Activated CD8-positive, alpha-beta memory T cell treated with anti-CD3 and anti-CD28 coated beads, Interleukin-2, amount 50 U/mL, for 1 hour (primary cell): ENCODE measurements around the gene NASP.

Source experiments
- DNase-seq: peaks from one replicate; pipeline ENCODE4 v3.0.0-alpha.2; 2020; ENCODE audit errors: extremely low read depth

Gene NASP

DNA sequence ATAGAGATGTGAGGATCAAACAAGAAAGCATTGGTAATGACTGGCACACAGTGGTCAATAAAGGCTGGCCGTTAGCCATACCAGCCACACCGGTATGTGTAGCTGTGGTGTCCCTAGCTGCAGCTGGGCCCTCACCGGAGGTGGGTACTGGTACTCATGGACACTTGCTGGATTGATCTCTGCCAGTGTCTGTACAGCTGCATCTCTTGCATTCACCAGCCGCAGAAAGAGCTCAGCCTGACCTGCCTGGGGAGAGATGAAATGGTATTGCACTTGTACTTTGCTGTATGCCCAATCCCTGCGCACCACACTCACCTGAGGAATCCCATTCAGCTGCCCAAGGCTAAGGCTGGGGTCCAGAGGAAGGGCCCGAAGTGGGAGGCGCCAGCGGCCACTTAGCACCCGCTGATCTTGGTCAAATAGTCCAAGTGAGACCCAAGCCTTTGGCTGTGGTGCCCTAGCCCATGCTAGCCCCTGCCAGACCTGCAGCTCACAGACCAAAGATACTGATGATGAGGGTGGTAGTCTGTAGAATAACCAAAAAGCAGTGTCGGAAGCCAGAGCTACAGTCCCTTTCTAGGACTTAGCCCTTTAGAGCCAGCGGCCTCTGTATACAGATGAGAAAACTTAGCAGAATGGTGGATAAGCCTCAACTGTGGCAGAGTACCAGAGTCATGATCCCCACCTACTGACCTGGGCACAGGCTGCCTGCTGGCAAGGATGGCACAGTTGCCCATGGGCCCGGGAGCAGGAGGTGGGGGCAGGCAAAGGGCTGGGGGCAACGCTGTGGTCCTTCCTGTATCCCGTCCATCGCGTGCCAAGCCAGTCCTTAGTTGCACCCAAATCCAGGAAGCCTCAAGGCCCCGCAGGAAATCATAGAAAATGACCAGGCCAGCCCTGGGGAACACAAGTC is 37.0 kb downstream of the NASP start:
- no peak for DNase-seq

DNA sequence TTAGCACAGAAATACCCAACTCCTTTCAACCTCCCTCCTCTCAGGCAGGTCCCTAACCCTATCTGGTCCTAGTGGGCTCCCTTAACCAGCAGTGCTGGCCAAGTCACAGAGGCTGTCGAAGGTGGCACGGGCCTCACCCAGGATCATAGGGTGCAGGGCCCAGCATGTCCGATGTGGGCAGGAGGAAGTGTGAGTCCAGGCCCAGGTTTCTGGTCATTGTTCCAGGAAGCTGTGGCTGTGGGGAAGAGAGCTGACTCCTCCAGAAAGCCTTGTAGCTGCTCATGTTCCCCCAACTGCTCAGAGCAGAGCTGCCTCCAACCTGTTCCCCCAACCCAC is 37.6 kb downstream of the NASP start:
- no peak for DNase-seq

DNA sequence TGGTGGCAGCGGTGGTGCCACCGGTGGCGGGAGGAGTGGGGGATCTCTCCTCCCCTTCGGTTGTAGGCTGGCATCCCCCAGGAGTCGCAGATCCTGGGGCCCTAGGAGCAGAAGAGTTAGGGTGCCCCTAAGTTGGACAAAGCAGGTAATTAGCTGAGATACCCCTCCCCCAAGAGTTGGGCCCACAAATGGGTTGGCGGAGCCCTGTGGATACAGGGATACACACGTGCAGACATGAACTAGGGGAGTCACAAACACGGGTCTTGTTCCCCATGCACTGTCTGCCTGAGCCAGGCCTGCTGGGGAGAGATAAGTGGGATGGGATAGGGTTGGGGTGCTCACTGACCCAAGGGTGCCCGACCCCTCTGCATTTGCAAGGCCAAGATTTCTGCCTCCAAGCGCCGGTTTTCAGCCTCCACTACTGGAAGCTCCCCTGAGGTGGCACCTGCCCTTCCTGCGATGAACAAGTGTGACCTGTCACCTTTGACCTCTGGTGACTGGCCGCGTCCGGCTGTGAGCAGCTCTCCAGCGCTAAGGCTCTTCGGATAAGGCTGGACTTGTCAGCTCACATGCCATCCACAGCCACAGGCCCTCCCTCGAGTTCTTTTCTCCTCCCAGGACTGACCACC is 38.2 kb downstream of the NASP start:
- no peak for DNase-seq

DNA sequence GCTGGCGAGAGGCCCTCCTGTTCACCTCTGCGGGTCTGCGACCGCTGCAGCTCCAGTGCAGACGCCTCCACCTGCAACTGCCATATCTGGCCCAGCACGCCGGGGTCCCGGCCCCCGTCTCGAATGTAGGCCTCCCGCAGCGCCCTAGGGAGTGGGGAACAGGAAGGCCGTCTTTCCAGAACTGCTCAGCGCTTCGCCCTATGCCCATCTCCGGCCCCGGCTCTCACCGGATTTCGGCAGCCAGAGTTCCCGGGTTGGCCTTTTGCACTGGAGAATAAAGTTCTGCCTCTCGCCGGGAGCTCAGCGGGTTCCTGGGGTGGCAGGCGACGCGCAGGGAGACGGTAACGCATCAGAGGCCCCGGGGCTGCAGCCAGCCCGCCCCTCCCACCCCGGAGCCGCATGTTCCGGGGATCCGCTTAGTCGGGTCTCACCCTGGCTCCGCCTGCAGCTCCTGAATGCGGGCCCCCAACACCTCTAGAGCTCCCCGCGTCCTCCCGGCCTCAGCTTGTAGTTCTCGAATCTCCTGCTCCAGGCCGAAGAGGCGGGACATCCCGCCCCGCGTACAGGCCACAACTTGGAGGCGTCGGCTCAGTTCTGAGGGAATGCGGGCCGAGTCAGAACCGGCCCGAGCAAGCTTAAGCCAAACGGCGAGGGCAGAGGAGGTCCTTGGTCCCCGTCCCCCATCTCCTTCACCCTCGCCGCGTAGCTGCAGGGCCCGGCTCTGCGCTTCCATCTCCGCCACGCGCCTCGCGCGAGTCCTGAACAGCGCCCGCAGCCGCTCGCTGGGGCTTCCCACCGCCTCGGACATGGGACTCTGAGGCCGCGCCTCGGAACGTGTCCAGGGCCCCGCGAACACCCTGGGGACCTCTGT is 38.9 kb downstream of the NASP start:
- no peak for DNase-seq

DNA sequence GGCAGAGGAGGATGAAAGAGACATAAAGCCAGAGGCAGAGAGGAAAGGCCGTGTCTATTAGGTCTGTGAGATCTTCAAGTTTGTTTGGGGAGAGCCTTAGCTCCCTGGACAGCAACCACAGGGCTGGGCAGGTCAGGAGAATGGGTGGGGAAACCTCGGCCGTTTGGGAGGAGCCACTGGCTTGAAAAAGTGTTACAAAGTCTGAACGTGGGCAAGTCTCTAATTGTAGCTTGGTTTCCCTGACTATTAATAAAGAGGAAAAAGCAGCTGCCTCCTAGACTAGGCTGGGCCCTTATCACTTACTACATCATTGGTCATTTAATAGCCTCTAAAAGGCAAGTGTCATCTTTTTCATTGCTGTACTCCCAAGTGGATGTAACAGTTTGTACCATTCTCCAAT is 40.1 kb downstream of the NASP start, which contains the start of gene CCDC17:
CCDC17 (minus strand) TSS at position 83 of the 400 bp plus-strand sequence. CDS start 145 bp downstream, outside the sequence.
- DNase-seq, result no peak

DNA sequence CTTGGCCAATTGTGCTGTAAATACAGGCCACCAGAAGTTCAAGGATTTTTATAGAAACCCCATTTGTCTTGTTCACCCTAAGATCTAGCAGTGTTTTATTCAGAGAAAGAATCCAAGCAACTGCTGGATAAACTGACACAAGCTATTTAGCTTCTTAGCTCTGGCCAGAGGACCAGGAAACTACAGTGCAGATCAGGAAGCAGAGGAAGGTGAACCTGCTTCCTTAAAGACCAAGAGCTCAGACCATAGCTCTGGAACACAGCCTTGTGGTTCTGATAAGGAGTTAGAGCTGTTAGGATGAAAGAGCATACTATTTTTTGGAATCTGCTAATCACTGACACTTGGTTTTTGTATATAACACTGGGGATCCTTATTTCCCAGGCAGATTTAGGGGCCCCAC is 45.2 kb downstream of the NASP start:
- DNase-seq, result no peak

DNA sequence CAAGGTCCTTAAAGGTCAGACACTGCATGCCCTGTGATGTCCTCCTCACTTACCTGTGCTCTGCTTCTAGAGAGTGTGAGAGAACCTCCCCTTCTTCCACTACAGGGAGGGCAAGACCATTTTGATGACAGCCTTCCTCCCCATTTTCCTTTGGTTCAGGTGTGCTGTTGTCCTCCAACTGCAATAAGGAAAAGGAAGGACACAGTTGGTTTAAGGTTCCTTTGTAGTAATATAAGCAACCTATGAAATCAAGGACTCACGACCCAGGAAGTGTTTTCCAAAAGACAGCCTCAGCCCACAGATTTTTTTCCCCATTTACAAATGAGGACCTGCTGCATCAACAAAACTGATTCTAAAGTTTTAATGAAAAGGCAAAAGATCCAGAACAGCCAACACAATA is 46.6 kb downstream of the NASP start:
- DNase-seq, result no peak

DNA sequence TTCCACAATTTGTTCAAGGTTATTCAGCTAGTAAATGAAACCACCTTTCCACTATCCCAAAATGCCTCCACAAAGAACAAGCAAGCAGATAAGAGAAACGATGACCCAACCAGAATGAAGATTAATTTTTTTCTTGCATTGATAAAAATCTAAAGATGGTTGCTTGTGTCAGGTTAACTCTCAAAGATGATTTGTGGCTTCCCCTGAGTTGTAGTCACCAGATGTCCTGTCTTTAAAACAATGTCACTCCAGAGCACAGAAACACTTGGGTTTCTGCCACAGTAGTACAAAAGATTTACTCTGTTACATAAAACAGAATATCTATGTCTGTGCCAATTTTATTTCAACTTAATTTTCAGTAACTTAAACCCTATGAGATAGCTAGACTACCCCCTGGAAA is 51.4 kb downstream of the NASP start:
- DNase-seq, result no peak

DNA sequence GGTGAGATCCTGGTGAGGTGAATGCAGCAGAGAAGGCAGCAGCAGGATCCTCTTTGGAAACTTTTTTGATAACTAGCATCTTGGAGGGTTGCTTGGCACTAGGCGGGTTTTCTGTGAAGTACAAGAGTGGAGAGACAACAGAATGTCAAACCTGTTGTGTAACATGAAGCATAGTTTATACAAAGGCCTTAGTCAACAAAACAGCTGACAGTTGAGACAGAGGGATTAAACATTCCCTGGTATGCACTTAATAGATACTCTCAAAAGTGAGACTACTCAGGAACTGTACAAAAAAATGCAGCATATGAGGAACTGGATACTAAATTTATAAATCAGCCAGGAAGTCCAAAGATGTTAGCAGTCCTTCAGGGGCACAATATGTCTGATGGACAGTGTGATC is 56.5 kb downstream of the NASP start:
- no peak for DNase-seq

DNA sequence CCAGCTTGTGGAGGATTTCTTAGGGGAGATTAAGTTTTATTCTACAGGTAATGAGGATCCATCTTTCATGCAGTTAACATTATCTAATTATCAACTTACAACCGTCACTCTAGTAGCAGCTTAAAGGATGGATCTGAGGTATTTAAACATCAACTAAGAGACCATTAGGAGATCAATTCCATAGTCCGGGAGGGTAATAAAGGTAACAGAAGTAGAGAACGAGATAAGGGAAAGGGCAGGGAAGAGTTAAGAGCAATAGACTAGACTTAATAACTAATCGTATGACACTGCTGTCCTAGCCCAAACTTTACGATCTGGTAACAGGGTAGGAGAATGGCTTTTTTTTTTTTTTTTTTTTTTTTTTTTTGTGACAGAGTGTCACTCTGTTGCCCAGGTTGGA is 59.5 kb downstream of the NASP start:
- no peak for DNase-seq

DNA sequence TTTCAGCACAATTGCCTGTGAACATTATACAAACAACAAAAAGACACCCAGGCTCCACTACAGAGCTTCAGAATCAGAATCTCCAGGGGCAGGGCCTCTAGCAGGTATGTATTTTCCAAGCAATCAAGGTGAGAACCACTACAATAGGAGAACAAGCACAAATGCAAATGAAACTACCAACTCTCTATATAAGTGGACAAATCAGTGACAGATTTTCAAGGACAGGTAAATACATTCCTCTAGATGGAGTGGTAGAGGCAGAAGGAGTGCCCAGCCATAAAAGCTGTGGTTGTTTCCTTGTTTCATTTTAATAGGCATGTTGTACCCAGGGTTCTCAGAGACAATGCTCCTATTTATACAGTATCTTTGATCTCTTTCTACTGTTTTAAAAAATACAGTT is 60.1 kb downstream of the NASP start:
- DNase-seq, result no peak

DNA sequence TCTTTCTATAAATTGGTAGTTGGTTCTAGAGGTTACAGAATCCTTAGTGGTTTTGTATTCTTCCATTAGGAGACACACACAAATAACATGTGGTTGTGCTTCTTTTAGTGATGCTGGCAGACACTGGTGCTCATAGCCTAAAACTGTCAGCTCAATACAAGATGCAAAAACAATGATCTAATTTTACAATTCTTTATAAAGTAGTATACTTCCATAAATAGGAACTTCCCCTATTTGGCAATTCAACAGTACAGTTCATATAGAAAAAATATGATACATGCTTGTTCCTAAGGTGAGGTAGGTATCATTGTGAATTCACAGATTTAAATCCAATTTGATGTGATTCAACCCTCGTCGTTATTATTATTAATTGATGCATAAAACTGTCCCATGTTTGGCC is 60.8 kb downstream of the NASP start:
- DNase-seq, result no peak

DNA sequence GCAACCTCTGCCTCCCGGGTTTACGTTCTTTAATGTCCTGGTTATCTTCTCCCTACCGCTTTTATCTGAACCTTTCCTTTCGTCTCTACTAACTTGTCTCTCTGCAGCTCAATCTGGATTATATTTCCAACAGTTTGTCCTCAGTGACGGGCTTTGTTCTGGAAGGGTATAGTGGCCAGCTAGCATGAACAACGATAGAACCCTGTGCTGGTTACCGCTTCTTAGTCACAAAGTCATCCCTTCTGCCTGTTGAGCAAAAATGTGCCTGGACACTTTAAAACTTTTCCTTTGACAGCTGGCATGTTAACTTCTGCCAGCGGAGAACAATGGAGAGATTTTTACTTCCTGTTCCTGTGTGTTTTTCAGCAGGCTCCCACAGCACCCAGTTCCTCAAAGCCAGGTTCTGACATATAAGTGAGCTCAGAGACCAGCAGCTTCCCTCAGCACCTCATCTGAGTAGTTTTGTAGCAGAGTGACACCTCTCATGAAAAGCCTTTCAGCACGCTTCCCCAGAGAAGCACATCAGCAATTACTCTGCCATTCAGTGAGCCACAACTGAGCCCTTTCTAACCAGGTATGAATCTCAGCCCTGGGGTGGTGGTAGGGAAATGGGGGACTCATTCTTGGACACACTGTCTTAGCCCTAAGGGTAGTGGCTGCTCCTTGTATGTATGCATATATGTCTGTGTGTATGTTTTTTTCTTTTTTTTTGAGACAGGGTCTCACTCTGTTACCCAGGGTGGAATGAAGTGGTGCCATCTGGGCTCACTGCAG is 63.6 kb downstream of the NASP start:
- DNase-seq, result no peak

DNA sequence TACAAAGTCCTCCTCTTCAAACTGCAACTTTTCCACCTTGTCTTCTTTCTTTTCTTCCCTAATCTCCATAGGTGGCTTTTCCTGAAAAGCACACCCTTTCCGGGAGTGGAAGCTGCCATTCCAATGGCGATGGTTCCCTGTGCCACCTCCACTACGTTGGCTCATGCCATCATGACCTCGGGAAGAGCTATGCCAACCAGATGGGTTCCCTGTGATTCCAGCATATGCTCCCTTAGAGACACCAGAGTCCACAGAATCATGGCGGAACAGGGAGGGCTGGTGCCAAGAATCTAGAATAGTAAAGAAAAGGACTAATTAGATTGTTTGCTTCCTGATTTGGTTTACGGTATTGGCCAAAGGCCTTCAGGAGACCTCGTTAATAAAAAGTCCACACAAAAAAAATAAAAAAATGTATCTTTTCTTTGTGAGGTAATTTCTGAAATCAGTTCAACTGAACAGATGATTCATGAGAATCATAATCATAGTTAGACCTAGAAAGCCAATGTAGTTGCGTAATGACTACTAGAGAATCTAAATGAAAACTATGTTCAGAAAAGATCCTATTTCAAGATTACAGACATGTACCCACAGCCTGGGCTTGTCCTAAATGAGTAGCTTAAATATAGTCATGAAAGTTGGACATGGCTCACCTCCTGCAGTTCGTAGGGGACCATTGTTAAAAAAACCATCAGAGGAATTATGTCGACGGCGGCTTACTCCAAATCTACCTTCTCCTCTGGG is 70.9 kb downstream of the NASP start:
- DNase-seq, result no peak

DNA sequence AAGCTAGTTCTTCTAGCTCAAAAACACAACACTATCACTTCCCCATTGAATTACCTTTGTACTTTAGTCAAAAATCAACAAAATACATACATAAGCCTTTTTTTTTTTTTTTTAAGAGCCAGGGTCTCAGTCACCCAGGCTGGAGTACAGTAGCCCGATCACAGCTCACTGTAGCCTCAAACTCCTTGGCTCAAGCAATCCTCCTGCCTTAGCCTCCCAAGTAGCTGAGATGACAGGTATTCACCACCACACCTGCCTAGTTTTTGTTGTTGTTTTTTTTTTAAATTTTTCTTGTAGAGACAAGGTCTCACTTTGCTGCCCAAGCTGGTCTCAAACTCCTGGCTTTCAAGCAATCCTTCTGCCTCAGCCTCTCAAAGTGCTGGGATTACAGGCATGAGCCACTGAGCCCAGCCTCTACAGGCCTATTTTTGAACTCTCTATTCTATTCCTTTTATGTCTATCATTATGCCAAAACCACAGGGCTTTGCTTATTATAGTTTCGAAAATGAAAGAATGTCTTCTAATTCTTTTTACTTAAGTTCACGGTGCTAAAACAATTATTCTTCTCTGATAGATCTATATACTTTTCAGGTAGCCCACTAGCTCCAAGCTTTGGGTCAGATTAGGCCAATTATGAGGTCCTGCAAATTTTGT is 72.9 kb downstream of the NASP start:
- DNase-seq, result no peak

DNA sequence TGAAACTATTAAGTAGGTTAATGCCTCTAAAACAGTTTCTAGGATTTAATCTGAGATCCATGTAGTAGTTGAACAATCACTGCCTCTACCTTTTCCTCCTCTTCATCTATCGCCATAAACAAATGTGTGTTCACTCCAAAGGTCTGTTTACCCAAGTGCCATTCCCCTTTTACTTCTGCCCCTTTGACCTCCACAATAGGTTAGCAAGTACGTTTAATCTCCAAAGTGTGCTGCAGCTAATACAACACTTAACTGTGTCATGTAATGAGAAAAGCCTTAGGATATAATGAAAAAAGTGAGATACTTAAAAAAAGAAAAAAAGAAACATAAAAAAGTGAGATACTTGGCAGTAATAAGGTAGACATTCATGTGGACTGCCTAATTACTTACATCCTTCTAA is 74.3 kb downstream of the NASP start:
- no peak for DNase-seq

DNA sequence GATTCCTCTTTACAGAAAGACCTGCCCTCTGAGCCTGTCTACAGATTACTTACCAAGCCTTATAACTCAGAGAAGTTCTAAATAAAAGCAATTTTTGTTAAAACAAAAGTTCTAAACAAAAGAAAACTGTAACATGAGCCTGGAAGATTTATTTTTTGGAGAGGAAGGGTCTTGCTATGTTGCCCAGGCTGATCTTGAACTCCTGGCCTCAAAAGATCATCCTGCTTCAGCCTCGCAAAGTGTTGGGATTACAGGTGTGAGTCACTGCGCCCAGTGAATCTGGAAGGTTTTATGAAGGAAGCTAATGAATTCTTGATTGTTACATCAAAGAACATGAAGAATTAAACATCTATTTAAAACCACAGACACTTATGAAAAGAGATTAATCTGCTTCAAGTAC is 75.4 kb downstream of the NASP start:
- no peak for DNase-seq

DNA sequence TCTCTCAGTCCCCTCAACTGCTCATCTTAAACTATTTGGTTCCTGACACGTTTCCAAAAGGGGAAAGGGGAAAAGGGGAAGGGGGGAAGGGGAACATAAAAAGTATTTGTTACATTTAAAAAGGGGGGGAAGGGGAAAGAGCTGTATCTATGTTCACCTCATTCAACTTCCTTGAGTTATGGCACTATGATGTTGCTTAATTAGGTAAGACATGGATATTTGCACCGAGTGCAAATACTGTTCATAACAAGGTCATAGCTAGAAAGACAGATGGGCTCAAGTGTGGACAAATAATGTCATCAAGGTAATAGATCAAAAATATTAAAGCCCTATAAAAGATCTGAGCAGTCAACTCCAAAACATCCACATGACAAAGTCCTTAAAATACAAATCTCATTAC is 76.5 kb downstream of the NASP start:
- no peak for DNase-seq

DNA sequence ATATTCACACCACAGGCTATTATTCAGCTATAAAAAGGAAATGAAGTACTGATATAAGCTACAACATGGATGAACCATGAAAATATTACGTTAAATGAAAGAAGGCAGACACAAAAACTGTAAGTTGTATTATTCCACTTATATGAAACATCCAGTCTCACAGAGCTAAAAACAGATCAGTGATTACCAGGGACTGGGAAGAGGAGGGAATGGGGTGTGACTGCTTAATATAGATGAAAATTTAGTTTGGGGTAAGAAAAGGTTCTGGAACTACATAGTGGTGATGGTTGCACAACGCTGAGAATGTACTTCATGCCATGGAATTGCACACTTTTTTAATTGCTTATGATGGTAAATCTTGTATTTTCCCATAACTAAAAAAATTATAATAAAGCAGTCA is 83.0 kb downstream of the NASP start:
- DNase-seq, result no peak

DNA sequence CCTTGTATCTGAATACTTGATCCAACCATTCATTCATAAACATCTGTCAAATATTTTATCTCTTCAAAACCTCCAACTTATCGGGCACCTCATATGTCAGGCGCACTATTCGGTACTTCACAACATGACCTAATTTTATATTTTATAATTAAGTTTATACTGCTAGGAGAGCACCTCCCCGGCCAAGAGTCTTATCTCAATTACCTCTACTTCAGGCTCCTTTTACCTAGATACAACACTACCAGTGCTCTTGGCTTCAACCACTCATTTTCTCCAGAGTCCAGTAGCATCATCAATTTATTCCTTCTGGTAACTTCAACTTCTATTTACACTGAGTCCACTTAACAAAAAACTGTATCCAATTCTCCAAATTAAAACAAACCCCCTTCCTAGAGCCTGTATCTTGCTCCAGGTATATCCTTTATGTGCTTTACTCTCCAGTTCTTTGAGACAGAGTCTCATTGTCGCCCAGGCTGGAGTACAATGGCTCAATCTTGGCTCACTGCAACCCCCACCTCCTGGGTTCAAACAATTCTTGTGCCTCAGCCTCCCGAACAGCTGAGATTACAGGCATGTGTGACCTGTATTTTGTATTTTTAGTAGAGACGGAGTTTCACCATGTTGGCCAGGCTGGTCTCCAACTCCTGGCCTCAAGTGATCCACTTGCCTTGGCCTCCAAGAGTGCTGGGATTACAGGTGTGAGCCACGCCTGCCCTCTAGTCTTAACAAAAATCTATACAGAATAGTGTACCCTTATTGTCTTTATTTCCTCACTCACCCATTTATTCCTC is 83.7 kb downstream of the NASP start:
- DNase-seq, result no peak
